Endodermal cell (in vitro differentiated cells): Measurements from ENCODE around the gene EPC2. TPM values are rescaled to one million over a fixed set of nuclear protein-coding genes. Genes with fewer than 3 reads are reported as not detected.

Experiments used
- DNase-seq: peaks from one replicate; pipeline ENCODE4 v3.0.0-alpha.2; 2017
- H3K27ac ChIP-seq: 2 replicates; pipeline ENCODE4 v1.5.1; 2013; ENCODE audit warnings: mild to moderate bottlenecking, low read depth, low read length, moderate library complexity
- H3K27me3 ChIP-seq: 2 replicates; pipeline ENCODE4 v1.6.1; 2013; ENCODE audit warnings: mild to moderate bottlenecking, low read length, moderate library complexity; ENCODE audit not compliant: insufficient read depth, control insufficient read depth, poor library complexity, severe bottlenecking
- H3K36me3 ChIP-seq: 2 replicates; pipeline ENCODE4 v1.7.0; 2013; ENCODE audit warnings: mild to moderate bottlenecking, low read length, moderate library complexity; ENCODE audit not compliant: control insufficient read depth, insufficient read depth
- H3K4me1 ChIP-seq: one replicate; pipeline ENCODE4 v1.7.0; 2013; ENCODE audit warnings: low read length; ENCODE audit not compliant: control insufficient read depth, insufficient read depth
- H3K4me3 ChIP-seq: 2 replicates; pipeline ENCODE4 v1.5.1; 2013; ENCODE audit warnings: mild to moderate bottlenecking, low read length, moderate library complexity
- H3K9ac ChIP-seq: 2 replicates; pipeline ENCODE4 v1.6.1; 2013; ENCODE audit warnings: mild to moderate bottlenecking, low read length, moderate library complexity; ENCODE audit not compliant: poor library complexity, severe bottlenecking; ENCODE audit errors: extremely low read depth
- H3K9me3 ChIP-seq: 2 replicates; pipeline ENCODE4 v1.6.1; 2013; ENCODE audit warnings: mild to moderate bottlenecking, low read length, moderate library complexity; ENCODE audit not compliant: control insufficient read depth
- H3K27ac Mint-ChIP-seq: 2 replicates; pipeline ENCODE4 v1.8.0; 2020; ENCODE audit warnings: mixed read lengths
- H3K27me3 Mint-ChIP-seq: 2 replicates; pipeline ENCODE4 v1.8.0; 2021; ENCODE audit warnings: mild to moderate bottlenecking, mixed read lengths; ENCODE audit not compliant: insufficient read depth
- H3K36me3 Mint-ChIP-seq: 2 replicates; pipeline ENCODE4 v1.8.0; 2020; ENCODE audit warnings: low read depth, mixed read lengths
- H3K4me1 Mint-ChIP-seq: 2 replicates; pipeline ENCODE4 v1.8.0; 2020; ENCODE audit warnings: mixed read lengths
- H3K4me3 Mint-ChIP-seq: 2 replicates; pipeline ENCODE4 v1.8.0; 2020; ENCODE audit warnings: mild to moderate bottlenecking, moderate library complexity, mixed read lengths
- H3K9me3 Mint-ChIP-seq: 2 replicates; pipeline ENCODE4 v1.8.0; 2020; ENCODE audit warnings: mild to moderate bottlenecking, mixed read lengths
- WGBS, 2 experiments: methylation state at CpG; one replicate each; pipeline versions ENCODE4 v1.1.5 to v1.1.7; 2013; ENCODE audit warnings: missing lambda C conversion rate in 2 of 2, mixed read lengths in 1 of 2; ENCODE audit not compliant: insufficient coverage in 1 of 2, insufficient read length in 1 of 2; 5-methylcytosine and 5-hydroxymethylcytosine counted together
- total RNA-seq, 2 donors: library from RNA; stranded (reverse); fragmentation: NEBNext Ultra II Directional in 1 of 2; extraction: Animal tissue kit (Norgen Biotek cat#: 25700) in 1 of 2; gene quantifications; 2 replicates in 1 of 2; 3 replicates in 1 of 2; pipeline ENCODE4 v1.2.1, GENCODE V29; 2021
- TF ChIP-seq, protein P1 (sequence below): fragments of 200-600 bp; sonication (generic); conservative IDR thresholded peaks from 2 replicates; pipeline ENCODE4 v1.5.0; 2021; ENCODE audit warnings: antibody characterized with exemption, mild to moderate bottlenecking

The EPC2 gene
- total RNA-seq, 2 donors from 2014 or later: 23.0 to 32.0 TPM

DNA sequence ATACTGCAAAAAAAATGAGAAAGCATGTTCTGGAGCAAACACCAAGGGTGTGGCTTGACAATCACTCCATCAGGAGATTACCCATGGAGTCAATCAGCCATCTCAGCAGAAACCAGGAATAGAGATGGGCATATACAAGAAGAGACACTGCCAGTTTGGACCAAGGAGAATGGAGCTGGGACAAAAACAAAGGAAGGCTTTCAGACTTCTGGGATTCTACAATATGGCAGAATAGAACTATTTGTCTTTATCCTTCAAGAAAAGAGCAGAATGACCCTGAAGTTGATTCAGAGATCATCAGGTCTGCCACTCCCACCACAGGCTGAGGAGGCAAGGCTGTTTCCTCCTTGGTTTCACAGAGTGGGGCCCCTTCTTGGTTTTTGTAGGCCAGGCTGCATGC, 182.2 kb downstream of the EPC2 start:
- DNase-seq: no peak
- H3K27me3 ChIP-seq: no peaks in the 10 kb centered on the region
- H3K4me1 Mint-ChIP-seq: no peaks in the 10 kb centered on the region
- H3K4me3 ChIP-seq: no peak overlapping the region
- H3K36me3 Mint-ChIP-seq: no peaks in the 10 kb centered on the region
- H3K4me1 ChIP-seq: no peaks in the 10 kb centered on the region
- H3K27ac ChIP-seq: no peak overlapping the region
- H3K9me3 ChIP-seq: no peaks in the 10 kb centered on the region
- H3K27me3 Mint-ChIP-seq: peaks cover 4% of the 10 kb centered on the region
- TF ChIP-seq, protein P1, sequence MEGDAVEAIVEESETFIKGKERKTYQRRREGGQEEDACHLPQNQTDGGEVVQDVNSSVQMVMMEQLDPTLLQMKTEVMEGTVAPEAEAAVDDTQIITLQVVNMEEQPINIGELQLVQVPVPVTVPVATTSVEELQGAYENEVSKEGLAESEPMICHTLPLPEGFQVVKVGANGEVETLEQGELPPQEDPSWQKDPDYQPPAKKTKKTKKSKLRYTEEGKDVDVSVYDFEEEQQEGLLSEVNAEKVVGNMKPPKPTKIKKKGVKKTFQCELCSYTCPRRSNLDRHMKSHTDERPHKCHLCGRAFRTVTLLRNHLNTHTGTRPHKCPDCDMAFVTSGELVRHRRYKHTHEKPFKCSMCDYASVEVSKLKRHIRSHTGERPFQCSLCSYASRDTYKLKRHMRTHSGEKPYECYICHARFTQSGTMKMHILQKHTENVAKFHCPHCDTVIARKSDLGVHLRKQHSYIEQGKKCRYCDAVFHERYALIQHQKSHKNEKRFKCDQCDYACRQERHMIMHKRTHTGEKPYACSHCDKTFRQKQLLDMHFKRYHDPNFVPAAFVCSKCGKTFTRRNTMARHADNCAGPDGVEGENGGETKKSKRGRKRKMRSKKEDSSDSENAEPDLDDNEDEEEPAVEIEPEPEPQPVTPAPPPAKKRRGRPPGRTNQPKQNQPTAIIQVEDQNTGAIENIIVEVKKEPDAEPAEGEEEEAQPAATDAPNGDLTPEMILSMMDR: no peak
- H3K36me3 ChIP-seq: no peaks in the 10 kb centered on the region
- H3K27ac Mint-ChIP-seq: no peak overlapping the region
- no peaks in the 10 kb centered on the region for H3K9me3 Mint-ChIP-seq
- H3K9ac ChIP-seq: no peak overlapping the region
- no peak overlapping the region for H3K4me3 Mint-ChIP-seq

- H3K27me3 ChIP-seq: no peaks in the 10 kb centered on the region
- H3K9ac ChIP-seq: no peak overlapping the region
- no peak overlapping the region for H3K27ac ChIP-seq
- Mint-ChIP-seq H3K4me3 (no peak overlapping the region), H3K36me3 (no peaks in the 10 kb centered on the region), H3K27ac (no peak overlapping the region), H3K9me3 (no peaks in the 10 kb centered on the region), H3K27me3 (peaks cover 9% of the 10 kb centered on the region), H3K4me1 (no peaks in the 10 kb centered on the region)
- no peak for DNase-seq
- H3K4me1 ChIP-seq: no peaks in the 10 kb centered on the region
- no peaks in the 10 kb centered on the region for H3K36me3 ChIP-seq
- no peaks in the 10 kb centered on the region for H3K9me3 ChIP-seq
- 90% methylated on average over 2 of the region's 2 CpGs; no CpG with 5 or more reads in 1 of the 2 experiments for WGBS, 2 experiments
- TF ChIP-seq, protein P1: no peak
- H3K4me3 ChIP-seq: no peak overlapping the region
These were observed 184.4 kb downstream of the EPC2 start for GRCh38 chr2:148828941-148829340.

DNA sequence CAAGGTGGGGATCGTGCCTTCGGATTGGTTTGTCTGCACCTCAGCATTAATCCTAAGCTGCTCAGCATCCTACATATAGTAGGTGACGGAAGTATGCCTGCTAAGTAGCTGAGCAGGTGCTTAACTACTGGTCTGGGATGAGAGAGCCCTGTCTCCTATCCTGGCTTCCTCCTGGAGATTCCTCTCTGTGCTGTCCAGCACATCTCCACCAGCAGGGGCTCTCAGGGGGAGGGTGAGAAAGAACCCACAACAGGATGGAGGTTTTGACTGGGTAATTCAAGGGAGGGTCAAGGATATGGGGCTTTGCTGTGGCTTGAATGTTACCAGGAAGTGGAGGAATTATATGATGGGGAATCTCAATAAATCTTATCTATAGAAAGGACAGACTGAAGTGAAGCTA, 185.1 kb downstream of the EPC2 start:
- H3K9me3 ChIP-seq: no peaks in the 10 kb centered on the region
- no peaks in the 10 kb centered on the region for H3K9me3 Mint-ChIP-seq
- 90% methylated on average over 2 to 3 of the region's 3 CpGs for WGBS, 2 experiments
- DNase-seq: peak; percentile 66
- no peak overlapping the region for H3K27ac Mint-ChIP-seq
- no peaks in the 10 kb centered on the region for H3K36me3 ChIP-seq
- H3K27me3 ChIP-seq: peaks cover 5% of the 10 kb centered on the region
- no peaks in the 10 kb centered on the region for H3K4me1 Mint-ChIP-seq
- TF ChIP-seq, protein P1: peak; percentile 60
- H3K27ac ChIP-seq: no peak overlapping the region
- peaks cover 11% of the 10 kb centered on the region for H3K27me3 Mint-ChIP-seq
- H3K4me3 Mint-ChIP-seq: no peak overlapping the region
- no peaks in the 10 kb centered on the region for H3K4me1 ChIP-seq
- no peak overlapping the region for H3K9ac ChIP-seq
- no peak overlapping the region for H3K4me3 ChIP-seq
- H3K36me3 Mint-ChIP-seq: no peaks in the 10 kb centered on the region
